HEK293T (cell line): ENCODE results near the gene BMPR1B.

ENCODE experiments used
- BHLHE40 ChIP-seq: fragments of 450-650 bp; IDR thresholded peaks from 2 replicates; pipeline ENCODE4 v1.6.1; 2016; ENCODE audit warnings: mild to moderate bottlenecking, moderate library complexity, borderline replicate concordance
- ELF4 ChIP-seq: fragments of 450-650 bp; IDR thresholded peaks from 2 replicates; pipeline ENCODE4 v1.6.1; 2017; ENCODE audit warnings: antibody characterized with exemption
- FOXA1 ChIP-seq: fragments of 450-650 bp; IDR thresholded peaks from 2 replicates; pipeline ENCODE4 v1.6.1; 2016; ENCODE audit warnings: mild to moderate bottlenecking
- FOXK2 ChIP-seq: fragments of 450-650 bp; IDR thresholded peaks from 2 replicates; pipeline ENCODE4 v1.6.1; 2016; ENCODE audit warnings: mild to moderate bottlenecking
- FOXM1 ChIP-seq: fragments of 450-650 bp; IDR thresholded peaks from 2 replicates; pipeline ENCODE4 v1.6.1; 2017; ENCODE audit warnings: mild to moderate bottlenecking, borderline replicate concordance
- HDGF ChIP-seq: fragments of 450-650 bp; IDR thresholded peaks from 2 replicates; pipeline ENCODE4 v1.6.1; 2017; ENCODE audit warnings: antibody characterized with exemption, borderline replicate concordance
- L3MBTL2 ChIP-seq: fragments of 450-650 bp; conservative IDR thresholded peaks from 2 replicates; pipeline ENCODE4 v1.6.1; 2016; ENCODE audit warnings: mild to moderate bottlenecking
- NFRKB ChIP-seq: fragments of 450-650 bp; IDR thresholded peaks from 2 replicates; pipeline ENCODE4 v1.6.1; 2016; ENCODE audit warnings: mild to moderate bottlenecking, moderate library complexity
- SP1 ChIP-seq: fragments of 450-650 bp; IDR thresholded peaks from 2 replicates; pipeline ENCODE4 v1.6.1; 2017
- TARDBP ChIP-seq: fragments of 450-650 bp; IDR thresholded peaks from 2 replicates; pipeline ENCODE4 v1.6.1; 2016

DNA sequence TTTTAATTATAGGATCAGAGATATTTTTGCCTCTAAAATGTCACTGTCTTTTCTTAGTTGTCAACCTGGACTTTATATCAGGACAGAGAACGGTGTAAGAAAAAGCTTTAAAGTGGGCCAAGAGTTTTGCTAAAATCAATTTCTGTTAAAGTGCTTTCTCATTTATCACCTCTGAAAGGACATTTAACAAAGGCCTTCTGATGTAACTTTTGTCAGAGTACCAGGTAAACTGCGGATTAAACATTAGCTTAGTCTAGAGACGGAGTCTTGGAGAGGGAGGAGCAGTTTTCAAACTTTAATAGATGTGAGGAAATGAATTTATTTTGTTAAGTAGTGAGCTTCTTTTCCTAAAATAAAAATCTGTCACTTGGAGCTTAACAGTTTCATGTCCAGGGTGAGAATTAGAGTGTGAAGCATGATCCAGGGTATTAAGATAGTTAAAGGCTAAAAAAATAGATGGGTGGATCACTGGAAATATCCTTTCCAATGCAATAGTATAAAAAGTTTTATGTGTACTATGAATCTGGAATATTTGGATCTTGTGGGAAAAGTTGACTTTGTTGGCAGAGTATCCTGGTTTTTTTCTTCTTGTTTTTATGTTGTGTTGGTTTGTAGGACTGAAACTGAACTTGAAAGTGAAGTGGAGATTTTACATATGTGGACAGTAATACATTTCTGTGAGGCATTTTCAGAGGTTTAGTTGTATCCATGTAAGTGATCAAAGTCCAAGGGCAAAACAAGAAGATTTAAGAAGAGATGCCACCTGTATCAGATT is 33.6 kb upstream of the BMPR1B start:
- no peak for TF ChIP-seq HDGF
- no peak for TF ChIP-seq ELF4
- TF ChIP-seq L3MBTL2: no peak
- TF ChIP-seq FOXA1: no peak
- no peak for TF ChIP-seq NFRKB
- no peak for TF ChIP-seq FOXM1
- no peak for TF ChIP-seq FOXK2
- TF ChIP-seq TARDBP: no peak
- no peak for TF ChIP-seq BHLHE40
- no peak for TF ChIP-seq SP1
